Activated CD4-positive, alpha-beta T cell treated with anti-CD3 and anti-CD28 coated beads, Interleukin-2, amount 50 U/mL, for 48 hours (primary cell): ENCODE results near the gene PRKN.
"Not testable (repeated sequence)": the region's sequence is repeated elsewhere in the genome, so short reads cannot be mapped to it uniquely, and the experiment has no call there.

Experiments used
- DNase-seq, 2 experiments: peaks; one replicate each; pipeline ENCODE4 v3.0.0-alpha.2; 2020

The PRKN gene

DNA sequence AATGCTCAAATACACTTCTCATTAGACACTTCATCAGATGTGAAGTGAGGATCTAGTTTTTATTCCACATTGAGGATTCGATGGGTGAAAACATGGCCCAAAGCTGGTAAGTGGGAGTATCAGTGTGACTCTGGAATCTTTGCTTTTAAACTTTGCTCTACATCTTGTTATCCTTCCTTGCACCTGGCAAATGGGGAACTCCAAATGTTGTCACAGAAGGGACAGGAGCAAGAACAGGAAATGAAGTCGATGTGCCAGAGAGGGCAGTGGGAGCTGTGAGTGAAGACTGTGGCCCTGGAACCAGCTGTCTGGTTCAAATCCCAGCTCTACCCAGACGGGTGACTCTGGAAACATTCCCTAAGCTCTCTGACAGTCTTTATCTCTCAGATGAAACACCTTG lies 1367.0 kb downstream of the PRKN start:
- DNase-seq = no peak

DNA sequence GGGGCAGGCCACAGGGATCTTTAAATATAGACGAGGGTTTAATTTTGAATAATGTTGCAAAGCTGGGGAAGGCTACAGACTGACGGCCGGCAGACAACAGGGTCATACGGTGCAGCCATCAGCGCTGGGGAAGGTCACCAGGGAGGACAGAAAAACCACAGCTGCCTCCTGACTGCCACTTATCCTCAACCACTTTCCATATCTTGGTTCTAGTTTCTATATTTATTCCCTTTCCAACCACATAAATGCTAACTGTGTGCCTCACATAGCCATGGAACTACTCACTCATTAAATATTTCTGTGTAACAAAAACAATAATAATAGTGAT lies 1368.0 kb downstream of the PRKN start:
- no peak for DNase-seq

DNA sequence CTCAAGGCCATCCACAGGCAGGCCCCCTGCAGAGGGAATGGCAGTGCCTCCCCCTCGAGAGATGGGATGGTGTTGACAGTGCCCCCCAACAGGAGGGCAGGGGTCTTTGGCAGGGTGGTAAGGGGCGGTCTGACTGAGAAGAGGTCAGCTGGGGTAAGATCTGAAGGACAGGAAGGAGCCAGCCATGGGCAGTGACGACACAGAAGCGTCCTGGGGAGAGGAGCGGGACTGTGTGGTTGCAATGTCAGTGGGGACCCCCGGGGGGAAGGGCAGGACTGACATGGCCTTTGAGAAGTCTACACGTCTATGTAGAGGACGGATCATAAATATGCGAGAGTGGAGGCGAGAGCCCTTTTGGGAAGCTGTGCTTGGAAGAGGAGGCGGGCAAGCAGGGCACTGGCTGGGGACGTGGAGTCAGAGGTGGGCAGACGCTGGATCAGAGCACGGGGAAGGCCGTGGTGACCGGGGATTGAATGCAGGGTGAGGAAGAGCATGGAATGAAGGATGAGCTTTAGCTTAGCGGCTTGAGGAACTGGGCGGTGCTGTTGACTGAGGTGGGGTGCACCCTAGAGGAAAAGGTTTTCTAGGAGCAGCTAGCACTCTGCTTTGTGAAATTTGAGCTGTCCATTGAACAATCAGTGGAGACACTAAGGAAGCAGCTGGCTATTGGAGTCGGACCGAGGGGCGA lies 1371.3 kb downstream of the PRKN start:
- DNase-seq = no peak

DNA sequence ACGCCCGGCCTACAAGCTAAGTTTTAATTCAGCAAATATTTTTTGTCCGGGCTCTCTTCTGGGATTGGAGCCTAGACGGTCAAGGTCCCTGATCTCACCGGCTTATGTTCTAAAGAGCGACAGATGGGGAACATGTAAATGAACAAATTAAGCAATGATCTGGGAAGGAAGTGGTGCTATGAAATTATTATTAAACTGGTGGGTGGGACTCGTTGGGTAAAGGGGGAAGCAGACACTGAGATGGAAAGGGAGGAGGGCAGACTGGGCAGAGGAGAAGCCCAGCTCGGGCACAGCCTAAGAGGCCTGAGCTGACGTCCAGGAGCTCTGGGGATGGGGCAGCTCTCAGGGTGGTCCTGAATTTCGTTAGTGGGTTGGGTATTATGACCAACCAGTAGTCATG lies 1371.9 kb downstream of the PRKN start:
- DNase-seq = no peak

DNA sequence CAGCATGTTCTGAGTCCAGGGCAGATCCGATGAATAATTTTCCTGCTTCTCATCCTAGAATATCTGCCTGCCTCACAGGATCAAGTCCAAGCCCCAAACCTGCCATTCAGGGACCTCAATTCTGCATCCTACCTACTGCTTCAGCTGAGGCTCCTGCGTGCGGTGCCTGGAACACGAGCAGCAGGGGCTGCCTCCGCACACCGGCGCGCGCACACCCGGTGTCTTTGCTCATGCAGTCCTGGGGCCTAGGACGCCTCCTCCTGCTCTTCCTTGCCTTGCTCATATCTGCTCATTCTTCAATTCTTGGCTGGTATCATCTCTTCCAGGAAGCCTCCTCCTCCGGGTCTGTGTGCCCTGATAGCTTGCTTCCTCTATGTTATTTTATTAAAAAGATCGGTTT lies 1372.6 kb downstream of the PRKN start:
- no peak for DNase-seq

DNA sequence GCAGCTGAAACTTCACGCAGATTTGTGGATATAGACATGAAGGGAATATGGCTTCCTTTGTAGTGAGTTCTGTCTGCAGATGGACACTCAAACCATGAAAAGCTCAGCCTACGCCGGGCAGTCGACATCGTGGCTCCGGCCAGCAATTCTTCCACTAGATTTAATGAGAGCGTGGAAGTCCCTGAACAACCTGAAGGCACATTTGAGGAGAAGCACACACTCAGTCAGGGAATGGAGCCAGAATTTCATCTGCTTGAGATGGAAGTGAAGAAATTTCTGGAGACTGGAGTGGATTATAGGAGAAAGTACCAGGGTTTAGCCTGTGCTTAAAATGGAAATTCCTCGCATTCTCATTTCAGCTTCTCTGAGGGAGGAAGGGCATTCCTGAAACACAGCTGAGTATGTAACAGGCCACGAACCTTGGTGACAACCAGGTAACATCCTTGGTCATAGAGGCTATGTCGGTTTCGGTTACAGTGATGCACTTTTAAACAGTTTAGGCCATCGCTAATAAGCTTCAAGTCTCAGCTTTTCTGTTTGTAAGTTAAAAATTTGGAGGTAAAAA lies 1373.2 kb downstream of the PRKN start:
- DNase-seq = no peak

DNA sequence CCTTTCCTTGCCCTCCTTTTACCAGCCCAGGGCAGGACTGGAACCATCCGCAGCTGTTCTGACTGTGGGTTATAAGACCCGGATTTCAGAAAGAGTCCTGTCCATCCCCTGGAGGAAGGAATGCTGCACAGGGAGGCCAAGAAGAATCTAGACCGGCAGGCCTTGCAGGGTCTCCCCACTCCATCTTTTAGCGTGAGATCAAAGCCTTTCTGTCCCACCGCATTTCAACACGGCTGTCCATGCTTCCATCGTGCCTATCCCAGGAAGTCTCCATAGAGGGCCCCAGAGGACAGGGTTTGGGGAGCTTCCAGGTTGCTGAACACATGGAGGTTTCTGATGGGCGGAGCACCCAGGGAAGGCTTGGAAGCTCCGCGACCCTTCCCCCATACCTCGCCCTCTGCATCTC lies 1374.4 kb downstream of the PRKN start:
- no peak for DNase-seq

DNA sequence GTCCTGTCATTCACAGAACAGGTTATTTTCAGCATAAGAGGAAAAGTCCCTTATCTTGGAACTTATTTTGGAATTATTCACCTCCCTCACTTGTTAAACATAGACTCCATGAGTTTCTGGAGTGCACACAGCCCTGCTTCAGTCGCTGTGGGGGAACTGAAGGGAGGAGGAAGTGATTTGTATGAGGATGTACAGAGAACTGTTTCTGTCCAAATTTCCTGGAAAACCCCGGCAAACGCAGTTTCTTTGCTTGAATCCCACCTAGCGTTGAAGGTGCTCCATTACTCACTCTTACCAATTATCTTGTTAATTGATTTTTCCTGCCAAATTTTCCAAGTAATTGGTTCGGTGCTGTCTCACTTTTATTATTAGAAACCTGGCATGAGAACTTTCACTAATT lies 1375.7 kb downstream of the PRKN start:
- DNase-seq = no peak

DNA sequence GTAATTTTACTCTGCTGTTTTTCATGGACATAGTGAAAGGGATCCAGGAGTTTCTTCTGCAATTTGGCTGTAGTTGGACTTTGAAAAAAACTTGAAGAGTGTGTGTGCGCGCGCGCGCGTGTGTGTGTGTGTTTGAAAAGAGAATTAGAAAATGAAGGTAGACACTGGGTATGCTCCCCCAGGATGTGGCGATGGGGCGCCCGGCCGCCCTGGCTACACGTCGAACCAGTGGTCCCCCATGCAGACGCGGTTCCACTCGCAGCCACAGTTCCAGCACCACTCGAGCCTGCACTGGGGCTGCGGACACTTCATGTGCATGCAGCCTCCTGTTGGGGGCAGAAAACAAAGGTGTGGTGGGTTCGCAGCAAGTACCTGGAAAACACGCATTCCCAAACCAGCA lies 1377.7 kb downstream of the PRKN start:
- no peak for DNase-seq

DNA sequence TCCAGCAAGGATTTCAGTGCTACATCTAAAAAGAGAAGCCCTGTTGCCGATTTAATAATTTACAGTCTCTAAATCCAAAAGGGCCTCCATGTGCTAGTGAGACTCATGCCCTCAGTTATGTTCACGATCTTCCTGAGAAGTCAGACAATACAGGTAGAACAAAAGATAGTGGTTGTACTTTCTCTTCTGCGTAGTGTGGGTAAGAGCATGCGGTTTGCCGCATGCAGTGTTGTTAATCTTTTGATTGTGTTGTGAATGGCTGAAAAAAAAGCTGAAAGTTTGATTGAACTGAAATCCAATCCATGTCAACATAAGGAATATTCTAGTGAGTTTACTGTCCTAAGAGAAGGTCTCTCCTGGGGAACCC lies 1379.0 kb downstream of the PRKN start:
- no peak for DNase-seq

DNA sequence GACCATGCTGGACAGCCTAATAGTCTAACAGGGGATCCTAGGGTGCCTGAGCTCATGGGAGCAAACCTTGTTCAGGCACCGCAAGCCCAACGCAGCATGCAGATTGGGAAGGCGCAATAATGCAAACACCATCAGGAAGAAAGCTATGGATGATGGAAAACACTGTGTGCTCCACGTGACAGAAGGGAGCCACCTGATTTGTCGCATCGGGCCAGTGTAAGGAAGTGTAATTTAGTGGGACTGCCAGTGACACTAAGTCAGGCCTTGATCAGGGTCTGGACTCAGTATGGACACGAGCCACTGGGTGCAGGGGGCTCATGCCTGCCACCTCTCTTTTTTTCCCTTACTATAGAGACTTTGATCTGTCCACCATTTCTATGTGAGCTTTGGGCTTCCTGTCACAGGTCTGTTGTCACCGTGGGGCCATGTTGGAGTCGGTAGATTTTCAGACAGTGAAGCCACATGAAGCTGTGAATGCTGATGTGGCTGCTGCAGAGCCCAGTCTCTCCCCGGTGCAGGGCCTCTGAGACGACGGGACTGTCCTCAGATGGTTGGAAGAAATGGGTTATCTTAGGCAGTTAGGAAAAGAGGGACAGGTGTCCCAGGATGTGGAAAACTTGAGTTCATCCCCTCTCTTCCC lies 1379.5 kb downstream of the PRKN start:
- no peak for DNase-seq

DNA sequence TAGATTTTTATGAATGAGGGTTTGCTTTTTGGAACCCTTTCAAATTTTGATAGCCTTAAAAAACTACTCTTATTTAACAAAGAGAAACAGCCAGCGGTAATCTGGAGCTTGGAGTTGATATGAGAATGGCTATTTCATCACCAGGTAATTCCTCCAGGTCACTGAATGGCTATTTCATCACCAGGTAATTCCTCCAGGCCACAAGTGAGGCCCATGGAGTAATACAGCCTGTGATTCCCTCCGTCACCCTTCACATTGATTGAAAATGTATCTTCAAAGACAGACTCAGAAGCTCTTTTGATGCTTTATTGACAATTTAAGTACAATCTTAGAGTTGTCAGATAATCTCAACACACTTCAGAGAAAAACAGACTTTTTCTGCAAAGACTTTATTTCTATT lies 1380.4 kb downstream of the PRKN start:
- no peak for DNase-seq

DNA sequence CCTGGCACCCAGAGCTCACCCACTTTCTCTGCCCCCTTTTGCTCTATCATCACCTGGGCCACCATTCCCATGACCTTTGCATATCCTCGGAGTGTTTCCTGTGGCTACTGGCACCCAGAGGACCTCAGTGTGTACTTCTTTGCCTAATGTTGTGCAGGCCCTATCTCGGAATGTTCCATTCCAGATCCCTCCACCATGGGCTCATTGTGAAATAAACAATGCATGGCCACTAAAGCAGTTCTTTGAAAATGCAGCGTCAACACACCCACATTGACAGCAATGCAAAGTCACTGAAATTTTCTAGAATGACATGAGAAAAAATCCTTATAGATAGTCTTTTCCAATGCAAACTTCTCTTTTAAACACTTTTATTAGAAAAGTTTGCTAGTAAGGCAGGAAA lies 1380.8 kb downstream of the PRKN start:
- DNase-seq = no peak

DNA sequence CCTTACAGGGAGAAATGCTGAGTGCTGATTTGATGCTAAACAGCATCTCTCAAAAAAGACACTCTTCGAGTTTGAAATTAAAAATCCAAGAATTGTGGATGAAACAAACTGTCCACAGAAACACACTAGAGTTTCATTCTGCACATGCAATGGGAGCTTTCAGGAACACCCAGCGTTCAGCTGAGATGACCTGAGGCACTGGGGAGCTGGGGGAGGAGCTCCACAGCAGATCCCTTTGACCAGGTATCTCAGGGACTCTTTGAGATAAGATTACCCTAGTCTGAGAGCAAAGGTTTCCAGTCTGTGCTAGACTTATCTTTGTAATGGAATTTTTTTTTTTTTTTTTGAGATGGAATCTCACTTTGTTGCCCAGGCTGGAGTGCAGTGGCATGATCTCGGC lies 1382.9 kb downstream of the PRKN start:
- DNase-seq = no peak

DNA sequence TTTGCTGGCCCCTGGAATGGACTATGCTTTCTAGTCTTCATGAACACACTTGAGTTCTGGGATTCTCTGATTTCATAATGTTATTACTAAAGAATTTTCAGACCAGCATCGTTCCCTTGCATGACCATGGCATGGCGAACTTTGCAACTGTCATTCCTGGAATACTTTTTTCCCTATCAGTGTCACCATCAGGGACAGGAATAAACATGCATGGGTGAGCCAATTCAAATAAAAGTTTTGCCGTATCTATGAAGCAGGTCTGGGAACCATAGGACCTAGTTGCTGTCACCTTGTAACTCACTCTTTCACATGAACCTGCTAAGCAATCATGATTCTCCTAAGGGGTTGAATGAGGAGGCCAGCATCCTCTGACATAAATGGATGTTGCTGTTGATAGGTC lies 1385.5 kb downstream of the PRKN start:
- DNase-seq = no peak

DNA sequence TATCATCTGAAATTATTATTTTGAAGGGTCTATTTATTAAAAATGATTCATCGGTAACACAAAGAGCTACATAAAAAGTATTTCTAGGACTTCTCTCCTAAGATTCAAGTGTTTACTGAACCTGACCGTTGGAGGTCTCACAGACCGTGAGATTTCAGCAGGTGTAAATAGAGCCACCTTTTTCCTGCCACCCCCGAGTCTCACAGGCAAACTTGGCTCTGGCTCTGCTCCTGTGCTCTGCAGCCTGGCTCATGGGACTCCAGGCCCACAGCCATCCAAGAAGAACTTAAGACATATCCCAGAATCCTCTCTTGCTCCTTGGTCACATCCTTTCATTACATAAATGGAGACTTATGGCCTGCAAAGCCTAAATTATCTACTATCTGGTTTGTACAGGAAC lies 1385.9 kb downstream of the PRKN start:
- DNase-seq = no peak

DNA sequence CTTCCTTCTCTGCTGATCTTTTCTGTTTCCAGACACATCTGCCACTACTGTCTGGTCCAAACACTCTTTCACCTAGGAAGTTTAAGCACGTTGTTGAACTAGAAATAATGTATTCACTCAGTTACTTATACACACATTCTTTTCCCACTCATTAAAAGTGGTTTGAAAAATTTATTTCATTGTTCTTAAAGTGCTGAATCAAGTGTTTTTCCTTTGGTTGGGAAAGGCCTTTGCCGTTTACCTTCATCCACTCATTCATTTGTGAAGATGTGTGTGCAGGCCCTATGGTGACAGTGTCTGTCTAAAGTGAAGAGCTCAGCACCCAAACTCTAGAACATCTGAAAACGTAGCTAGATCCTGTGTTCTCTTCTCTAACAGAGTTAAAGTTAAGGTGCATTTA lies 1389.6 kb downstream of the PRKN start:
- DNase-seq = no peak

DNA sequence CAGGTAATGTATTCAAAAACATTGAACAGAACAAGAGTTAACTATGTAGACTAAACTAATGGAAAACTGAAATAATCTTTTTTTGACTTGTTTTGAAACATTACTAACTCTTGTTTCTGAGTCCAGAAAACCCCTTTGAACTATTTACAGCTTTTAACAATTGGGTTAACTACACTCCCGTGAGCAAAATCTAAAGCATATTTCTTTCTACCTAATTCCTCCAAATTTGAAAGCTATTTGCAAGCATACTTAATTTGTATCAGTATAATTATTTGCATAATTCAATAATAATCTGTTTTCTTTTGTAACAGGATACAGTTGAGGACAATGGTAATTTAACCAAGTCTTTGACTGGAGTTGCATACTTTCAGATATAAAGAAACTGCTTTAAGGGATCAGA lies 1391.1 kb downstream of the PRKN start:
- no peak for DNase-seq

DNA sequence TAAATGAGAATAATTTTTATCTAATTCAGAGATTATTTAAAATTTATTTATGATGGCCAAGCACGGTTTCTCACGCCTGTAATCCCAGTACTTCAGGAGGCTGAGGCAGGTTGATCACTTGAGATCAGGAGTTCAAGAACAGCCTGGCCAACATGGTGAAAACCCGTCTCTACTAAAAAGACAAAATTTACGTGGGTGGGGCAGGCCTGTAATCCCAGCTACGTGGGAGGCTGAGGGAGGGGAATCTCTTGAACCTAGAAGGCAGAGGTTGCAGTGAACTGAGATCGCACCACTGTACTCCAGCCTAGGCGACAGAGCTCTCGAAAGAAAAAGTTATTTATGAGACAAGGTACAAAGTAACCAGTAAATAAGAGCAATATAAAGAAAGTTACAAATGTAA lies 1394.2 kb downstream of the PRKN start:
- DNase-seq = no peak

DNA sequence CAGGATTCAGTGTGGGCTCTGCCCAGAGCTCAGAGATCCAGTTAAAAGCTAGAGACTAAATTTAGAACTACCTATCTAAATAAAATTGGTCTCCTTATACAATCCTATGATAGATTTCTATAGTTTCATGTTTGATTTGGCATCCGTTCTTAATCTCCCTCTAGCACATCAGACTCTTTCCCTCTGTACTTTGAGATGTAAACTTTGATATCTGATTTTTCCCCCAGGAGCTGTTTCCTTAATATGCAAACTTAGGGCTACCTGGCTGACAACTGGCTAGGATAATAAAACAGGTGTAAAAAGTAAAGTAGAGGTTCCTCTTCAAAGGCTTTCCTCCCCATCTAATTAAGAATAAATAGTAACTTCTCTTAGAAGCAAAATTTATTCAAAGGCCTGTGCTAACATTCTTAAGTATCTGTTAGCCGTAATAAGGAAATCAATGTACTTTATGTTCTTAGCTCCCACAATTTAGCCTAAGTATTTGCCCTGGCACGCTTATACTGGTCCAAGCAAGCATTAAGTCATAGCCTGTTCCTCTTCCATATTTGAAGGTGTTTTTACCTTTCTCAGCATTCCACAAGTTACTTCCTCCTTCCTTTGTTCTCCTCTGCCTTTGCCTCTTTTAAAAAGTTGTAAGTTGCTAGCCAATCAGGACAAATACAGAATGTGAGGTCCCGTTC lies 1396.0 kb downstream of the PRKN start:
- DNase-seq = not testable (repeated sequence)

DNA sequence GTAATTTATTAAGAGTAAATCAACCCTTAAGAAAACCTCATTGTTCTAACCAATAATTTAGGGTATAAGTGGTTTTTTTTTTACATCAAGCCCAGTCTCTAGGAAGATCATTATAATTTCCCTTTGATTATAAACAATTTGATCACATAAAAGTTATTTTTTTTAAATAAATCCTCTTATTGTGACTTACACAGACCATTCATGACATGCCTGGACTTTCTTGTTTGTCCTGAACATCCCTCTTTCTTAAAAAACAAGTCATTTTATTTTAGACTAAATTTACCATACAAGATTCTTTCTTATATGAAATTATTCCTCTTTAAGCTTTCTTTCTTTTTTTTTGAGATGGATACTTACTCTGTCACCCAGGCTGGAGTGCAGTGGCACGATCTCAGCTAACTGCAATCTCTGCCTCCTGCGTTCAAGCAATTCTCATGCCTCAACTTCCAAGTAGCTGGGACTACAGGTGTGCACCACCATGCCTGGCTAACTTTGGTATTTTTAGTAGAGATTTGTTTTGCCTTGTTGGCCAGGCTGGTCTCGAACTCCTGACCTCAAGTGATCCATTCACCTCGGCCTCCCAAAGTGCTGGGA lies 1400.1 kb downstream of the PRKN start:
- no peak for DNase-seq

DNA sequence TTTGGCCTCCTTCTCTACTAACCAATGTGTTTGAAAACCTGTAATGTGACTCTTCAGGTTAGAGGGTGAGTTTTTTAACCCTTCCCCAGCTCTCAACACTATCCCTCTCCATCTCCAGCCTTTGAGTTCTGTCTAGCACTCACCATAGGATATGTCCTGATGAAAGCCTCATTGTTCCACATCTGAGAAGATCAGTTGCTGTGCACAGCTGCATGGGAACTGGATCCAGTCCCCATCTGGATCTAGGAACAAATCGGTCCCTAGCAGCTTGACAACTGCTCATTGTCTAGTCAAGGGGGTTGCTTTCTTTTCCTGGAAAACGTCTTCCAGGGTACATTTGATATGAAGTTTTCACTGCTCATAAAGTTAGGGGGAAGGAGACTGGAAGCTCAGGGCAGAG lies 1408.3 kb downstream of the PRKN start:
- no peak for DNase-seq

DNA sequence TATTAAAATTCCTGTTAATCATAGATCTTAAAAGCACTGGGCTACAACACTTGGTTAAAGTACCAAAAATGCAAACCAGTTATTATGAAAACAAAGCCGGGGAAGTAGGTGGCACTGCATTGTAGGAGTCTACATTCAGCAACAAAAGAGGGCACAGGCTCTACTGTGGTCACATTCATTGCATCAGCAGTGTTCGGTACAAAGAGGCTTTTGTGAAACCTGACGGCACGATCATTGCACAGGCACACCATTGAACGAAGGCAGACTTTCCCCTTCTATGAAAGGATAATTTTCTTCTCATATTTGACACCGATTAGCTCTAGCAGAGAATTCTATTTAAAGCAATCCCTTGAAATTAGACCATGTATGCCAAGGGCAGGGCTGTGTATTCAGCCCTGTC lies 1409.1 kb downstream of the PRKN start:
- DNase-seq = no peak

DNA sequence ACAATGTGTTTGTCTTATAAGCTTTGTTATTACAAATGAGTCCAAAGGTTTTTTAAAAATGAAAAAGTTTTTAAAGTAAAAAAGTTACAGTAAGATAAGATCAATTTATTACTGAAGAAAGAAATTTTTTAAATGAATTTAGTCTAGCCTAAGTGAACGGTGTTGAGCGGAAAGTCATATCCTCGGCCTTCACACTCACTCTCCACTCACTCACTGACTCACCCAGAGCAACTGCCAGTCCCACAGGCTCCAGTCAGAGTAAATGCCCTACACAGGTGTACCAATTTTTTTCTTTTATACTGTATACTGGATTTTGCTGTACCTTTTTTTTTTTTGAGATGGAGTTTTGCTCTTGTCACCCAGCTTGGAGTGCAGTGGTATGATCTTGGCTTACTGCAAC lies 1411.0 kb downstream of the PRKN start:
- DNase-seq = no peak
